KMS-11 (cell line): ENCODE data around the gene CST4.

Experiments
- H2AFZ ChIP-seq: fragments of 200-600 bp; sonication (generic); 2 replicates; pipeline ENCODE4 v1.6.1; 2016; ENCODE audit warnings: antibody characterized with exemption, mixed run types, low read depth
- H3K27ac ChIP-seq: fragments of 200-600 bp; sonication (generic); 2 replicates; pipeline ENCODE4 v1.6.1; 2016; ENCODE audit warnings: mild to moderate bottlenecking, mixed run types
- H3K27me3 ChIP-seq: fragments of 200-600 bp; sonication (generic); 2 replicates; pipeline ENCODE4 v1.6.1; 2017; ENCODE audit warnings: mild to moderate bottlenecking, low read depth, mixed run types, moderate library complexity; ENCODE audit not compliant: insufficient read depth
- H3K36me3 ChIP-seq: fragments of 200-600 bp; sonication (generic); 2 replicates; pipeline ENCODE4 v1.6.1; 2017; ENCODE audit warnings: mild to moderate bottlenecking, mixed run types; ENCODE audit not compliant: insufficient read depth
- H3K4me1 ChIP-seq: fragments of 200-600 bp; sonication (generic); 2 replicates; pipeline ENCODE4 v1.6.1; 2016; ENCODE audit warnings: mild to moderate bottlenecking, low read depth, mixed run types; ENCODE audit not compliant: poor library complexity, severe bottlenecking
- H3K4me2 ChIP-seq: fragments of 200-600 bp; sonication (generic); 2 replicates; pipeline ENCODE4 v1.7.0; 2016; ENCODE audit warnings: mild to moderate bottlenecking, mixed run types
- H3K4me3 ChIP-seq: fragments of 200-600 bp; sonication (generic); IDR thresholded peaks from 2 replicates; pipeline ENCODE4 v1.6.1; 2017; ENCODE audit warnings: low read depth, low read length, mixed read lengths; ENCODE audit not compliant: insufficient read depth
- H3K79me2 ChIP-seq: fragments of 200-600 bp; sonication (generic); 2 replicates; pipeline ENCODE4 v1.6.1; 2016; ENCODE audit warnings: low read depth, mixed run types; ENCODE audit not compliant: insufficient read depth
- H3K9ac ChIP-seq: fragments of 200-600 bp; sonication (generic); 2 replicates; pipeline ENCODE4 v1.6.1; 2016; ENCODE audit warnings: mild to moderate bottlenecking, mixed run types
- H4K20me1 ChIP-seq: fragments of 200-600 bp; sonication (generic); 2 replicates; pipeline ENCODE4 v1.6.1; 2016; ENCODE audit warnings: mild to moderate bottlenecking, mixed run types; ENCODE audit not compliant: insufficient read depth
- TF ChIP-seq, protein P1 (sequence below): fragments of 200-600 bp; sonication (generic); conservative IDR thresholded peaks from 2 replicates; pipeline ENCODE4 v1.6.1; 2017; ENCODE audit warnings: low read depth, mild to moderate bottlenecking, antibody characterized with exemption, low read length, moderate library complexity, mixed read lengths

CST4 gene

DNA sequence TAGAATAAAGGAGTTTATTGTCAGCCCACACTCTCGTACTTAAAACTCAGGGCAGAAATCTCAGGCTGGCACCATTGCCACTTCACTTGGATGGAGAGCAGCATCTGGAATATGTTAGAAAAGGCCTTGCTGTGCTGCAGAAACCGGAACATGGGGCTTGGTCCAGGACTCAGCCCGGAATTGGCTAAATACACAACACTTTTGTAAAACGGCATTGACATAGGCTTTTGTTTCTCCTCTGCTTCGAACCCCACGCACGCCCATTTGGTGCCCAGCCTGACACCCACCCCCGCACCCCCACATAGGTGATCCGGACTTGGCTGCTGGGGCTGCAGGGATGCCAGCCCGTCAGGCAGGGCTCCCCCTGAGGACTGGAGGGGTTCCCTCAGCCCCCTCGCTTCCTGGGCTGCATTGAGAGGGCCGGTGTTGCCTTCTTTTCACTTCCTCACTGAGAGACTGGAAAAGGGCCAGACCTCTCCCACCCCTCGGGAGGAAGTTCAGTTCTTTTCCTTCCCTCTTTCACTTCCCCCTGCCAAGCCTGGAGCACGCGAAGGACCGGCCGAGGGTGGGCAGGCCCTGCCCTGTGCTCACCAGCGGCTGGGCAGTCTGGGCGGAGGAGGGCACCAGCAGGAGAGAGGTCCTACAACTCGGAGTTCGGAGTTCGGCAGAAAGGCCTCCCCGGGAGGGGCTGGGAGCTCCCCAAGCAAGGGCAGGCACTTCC, 33.2 kb downstream of the CST4 start:
- no peaks in the 10 kb centered on the region for H4K20me1 ChIP-seq
- no peak overlapping the region for H3K4me2 ChIP-seq
- no peaks in the 10 kb centered on the region for H3K36me3 ChIP-seq
- H3K27ac ChIP-seq = no peak overlapping the region
- H3K4me1 ChIP-seq = no peaks in the 10 kb centered on the region
- no peak overlapping the region for H3K9ac ChIP-seq
- no peak overlapping the region for H3K4me3 ChIP-seq
- no peak overlapping the region for H2AFZ ChIP-seq
- no peaks in the 10 kb centered on the region for H3K79me2 ChIP-seq
- H3K27me3 ChIP-seq = no peaks in the 10 kb centered on the region
- TF ChIP-seq, protein P1, sequence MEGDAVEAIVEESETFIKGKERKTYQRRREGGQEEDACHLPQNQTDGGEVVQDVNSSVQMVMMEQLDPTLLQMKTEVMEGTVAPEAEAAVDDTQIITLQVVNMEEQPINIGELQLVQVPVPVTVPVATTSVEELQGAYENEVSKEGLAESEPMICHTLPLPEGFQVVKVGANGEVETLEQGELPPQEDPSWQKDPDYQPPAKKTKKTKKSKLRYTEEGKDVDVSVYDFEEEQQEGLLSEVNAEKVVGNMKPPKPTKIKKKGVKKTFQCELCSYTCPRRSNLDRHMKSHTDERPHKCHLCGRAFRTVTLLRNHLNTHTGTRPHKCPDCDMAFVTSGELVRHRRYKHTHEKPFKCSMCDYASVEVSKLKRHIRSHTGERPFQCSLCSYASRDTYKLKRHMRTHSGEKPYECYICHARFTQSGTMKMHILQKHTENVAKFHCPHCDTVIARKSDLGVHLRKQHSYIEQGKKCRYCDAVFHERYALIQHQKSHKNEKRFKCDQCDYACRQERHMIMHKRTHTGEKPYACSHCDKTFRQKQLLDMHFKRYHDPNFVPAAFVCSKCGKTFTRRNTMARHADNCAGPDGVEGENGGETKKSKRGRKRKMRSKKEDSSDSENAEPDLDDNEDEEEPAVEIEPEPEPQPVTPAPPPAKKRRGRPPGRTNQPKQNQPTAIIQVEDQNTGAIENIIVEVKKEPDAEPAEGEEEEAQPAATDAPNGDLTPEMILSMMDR = no peak

DNA sequence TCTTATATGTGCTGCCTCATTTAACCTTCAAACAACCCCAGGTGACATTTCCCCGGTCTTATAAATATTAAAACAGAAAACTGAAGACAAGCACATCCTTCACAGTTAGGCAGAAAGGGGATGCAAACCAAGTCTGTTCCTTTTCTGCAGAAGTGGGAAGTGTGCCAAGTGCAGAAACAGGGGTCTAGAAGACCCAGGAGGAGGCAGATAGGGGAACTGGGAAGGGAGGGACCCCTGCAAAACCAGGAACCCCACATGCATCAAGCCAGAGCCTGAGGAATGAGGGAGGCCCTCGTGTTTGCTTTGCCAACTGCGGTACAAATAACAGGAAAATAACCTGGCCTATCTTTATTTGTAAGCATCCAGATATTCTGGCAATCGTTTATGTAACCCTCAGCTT, 34.1 kb downstream of the CST4 start:
- Histone ChIP-seq H3K79me2 (no peaks in the 10 kb centered on the region), H3K36me3 (no peaks in the 10 kb centered on the region), H4K20me1 (no peaks in the 10 kb centered on the region), H3K4me1 (no peaks in the 10 kb centered on the region), H3K9ac (no peak overlapping the region), H2AFZ (no peak overlapping the region), H3K4me2 (no peak overlapping the region), H3K27ac (no peak overlapping the region), H3K4me3 (no peak overlapping the region), H3K27me3 (no peaks in the 10 kb centered on the region)
- TF ChIP-seq, protein P1 = no peak

DNA sequence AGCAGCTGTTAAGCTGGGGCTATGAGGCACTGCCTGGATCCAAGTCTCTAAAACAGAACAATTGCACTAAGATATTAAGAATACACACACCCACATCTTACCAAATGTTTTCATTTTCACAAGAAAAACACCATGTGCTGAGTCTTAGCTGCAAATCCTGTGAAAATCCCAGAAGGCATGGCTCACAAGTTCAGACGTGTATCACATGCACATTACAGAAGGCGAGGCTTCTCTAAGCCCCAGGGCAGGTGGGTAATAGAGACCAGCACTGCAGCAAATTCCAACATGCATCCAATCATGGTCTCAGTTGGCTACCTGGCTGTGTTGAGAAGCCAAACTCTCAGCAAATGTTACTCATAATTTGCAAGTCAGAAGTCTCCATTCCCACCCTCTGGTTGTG, 34.8 kb downstream of the CST4 start:
- TF ChIP-seq, protein P1 = no peak
- no peak overlapping the region for H3K4me2 ChIP-seq
- no peaks in the 10 kb centered on the region for H3K36me3 ChIP-seq
- no peaks in the 10 kb centered on the region for H3K27me3 ChIP-seq
- H3K4me1 ChIP-seq = no peaks in the 10 kb centered on the region
- H3K9ac ChIP-seq = no peak overlapping the region
- no peak overlapping the region for H3K27ac ChIP-seq
- no peak overlapping the region for H2AFZ ChIP-seq
- no peaks in the 10 kb centered on the region for H4K20me1 ChIP-seq
- H3K79me2 ChIP-seq = no peaks in the 10 kb centered on the region
- no peak overlapping the region for H3K4me3 ChIP-seq

DNA sequence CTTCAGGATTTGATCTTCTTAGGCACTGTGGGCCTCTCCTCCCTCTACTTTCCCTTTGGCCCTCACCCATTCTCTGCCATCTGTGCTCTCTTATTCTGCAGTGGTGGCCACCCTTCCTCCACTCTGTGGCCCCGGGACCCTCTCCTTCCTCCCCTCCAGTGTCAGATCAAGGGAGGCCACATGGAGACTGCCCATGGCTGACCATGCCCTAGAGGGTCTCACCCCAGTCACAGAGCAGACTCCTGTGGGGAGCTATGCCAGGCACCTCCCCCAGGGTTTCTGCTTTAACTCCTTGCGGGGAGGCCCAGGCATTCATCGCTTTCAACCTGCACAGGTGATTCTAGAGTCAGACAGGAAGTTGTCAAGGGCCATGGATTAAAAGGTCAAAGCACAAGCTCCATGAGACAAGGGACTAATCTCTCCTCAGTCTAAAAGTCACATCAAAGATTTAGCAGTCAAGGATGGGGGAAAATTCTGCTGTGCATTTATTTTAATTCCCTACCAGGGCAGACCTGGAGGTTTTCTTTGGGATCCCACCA, 35.4 kb downstream of the CST4 start:
- Histone ChIP-seq H3K27ac (no peak overlapping the region), H3K9ac (no peak overlapping the region)

More for the DNA sequence above, 35.4 kb downstream of the CST4 start:
- no peak overlapping the region for H2AFZ ChIP-seq
- H3K4me3 ChIP-seq = no peak overlapping the region
- H3K4me1 ChIP-seq = no peaks in the 10 kb centered on the region
- no peak overlapping the region for H3K4me2 ChIP-seq
- TF ChIP-seq, protein P1 = no peak
- no peaks in the 10 kb centered on the region for H3K79me2 ChIP-seq
- no peaks in the 10 kb centered on the region for H3K27me3 ChIP-seq
- no peaks in the 10 kb centered on the region for H3K36me3 ChIP-seq
- no peaks in the 10 kb centered on the region for H4K20me1 ChIP-seq
